Measurements from ENCODE around the gene OGT. TPM values are rescaled to one million over a fixed set of nuclear protein-coding genes. Genes with fewer than 3 reads are reported as not detected.
A peak's percentile ranks its signal among the peaks of the same experiment; 100 is the strongest.
"Not testable (repeated sequence)": the region's sequence is repeated elsewhere in the genome, so short reads cannot be mapped to it uniquely, and the experiment has no call there.

Gene OGT
- total RNA-seq, 4 donors from 2014 or later: 175 to 256 (median 231) TPM

GRCh38 chrX:71510161-71510560 lies 22.7 kb upstream of the OGT start:
- Histone ChIP-seq H3K9me3 (no peaks in the 10 kb centered on the region), H3K4me3 (no peak overlapping the region), H3K4me1 (peaks cover 0 to 4% (median 0%) of the 10 kb centered on the region in 4 donors), H3K27ac (no peak overlapping the region), H3K36me3 (no peaks in the 10 kb centered on the region), H3K27me3 (no peaks in the 10 kb centered on the region)
- TF ChIP-seq POLR2A (IDR thresholded peaks at IDR 0.05) (no peak), EP300 (IDR thresholded peaks at IDR 0.05) (no peak)
- TF ChIP-seq, protein P1, sequence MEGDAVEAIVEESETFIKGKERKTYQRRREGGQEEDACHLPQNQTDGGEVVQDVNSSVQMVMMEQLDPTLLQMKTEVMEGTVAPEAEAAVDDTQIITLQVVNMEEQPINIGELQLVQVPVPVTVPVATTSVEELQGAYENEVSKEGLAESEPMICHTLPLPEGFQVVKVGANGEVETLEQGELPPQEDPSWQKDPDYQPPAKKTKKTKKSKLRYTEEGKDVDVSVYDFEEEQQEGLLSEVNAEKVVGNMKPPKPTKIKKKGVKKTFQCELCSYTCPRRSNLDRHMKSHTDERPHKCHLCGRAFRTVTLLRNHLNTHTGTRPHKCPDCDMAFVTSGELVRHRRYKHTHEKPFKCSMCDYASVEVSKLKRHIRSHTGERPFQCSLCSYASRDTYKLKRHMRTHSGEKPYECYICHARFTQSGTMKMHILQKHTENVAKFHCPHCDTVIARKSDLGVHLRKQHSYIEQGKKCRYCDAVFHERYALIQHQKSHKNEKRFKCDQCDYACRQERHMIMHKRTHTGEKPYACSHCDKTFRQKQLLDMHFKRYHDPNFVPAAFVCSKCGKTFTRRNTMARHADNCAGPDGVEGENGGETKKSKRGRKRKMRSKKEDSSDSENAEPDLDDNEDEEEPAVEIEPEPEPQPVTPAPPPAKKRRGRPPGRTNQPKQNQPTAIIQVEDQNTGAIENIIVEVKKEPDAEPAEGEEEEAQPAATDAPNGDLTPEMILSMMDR (IDR thresholded peaks at IDR 0.05): no peak
- DNase-seq (ENCODE audit: low spot score in 2 of 2): no peak
- WGBS, 2 donors: 86 to 96% methylated on average over 2 of the region's 2 CpGs

GRCh38 chrX:71513731-71514130 lies 19.2 kb upstream of the OGT start:
- peak overlapping the region in 1 of 4 donors; percentile 16 for H3K27ac ChIP-seq
- not testable (repeated sequence) for H3K4me1 ChIP-seq; H3K4me3 ChIP-seq; H3K9me3 ChIP-seq; H3K36me3 ChIP-seq; H3K27me3 ChIP-seq; DNase-seq (ENCODE audit: low spot score in 2 of 2)
- 97 to 100% methylated on average over 4 of the region's 4 CpGs for WGBS, 2 donors

DNA sequence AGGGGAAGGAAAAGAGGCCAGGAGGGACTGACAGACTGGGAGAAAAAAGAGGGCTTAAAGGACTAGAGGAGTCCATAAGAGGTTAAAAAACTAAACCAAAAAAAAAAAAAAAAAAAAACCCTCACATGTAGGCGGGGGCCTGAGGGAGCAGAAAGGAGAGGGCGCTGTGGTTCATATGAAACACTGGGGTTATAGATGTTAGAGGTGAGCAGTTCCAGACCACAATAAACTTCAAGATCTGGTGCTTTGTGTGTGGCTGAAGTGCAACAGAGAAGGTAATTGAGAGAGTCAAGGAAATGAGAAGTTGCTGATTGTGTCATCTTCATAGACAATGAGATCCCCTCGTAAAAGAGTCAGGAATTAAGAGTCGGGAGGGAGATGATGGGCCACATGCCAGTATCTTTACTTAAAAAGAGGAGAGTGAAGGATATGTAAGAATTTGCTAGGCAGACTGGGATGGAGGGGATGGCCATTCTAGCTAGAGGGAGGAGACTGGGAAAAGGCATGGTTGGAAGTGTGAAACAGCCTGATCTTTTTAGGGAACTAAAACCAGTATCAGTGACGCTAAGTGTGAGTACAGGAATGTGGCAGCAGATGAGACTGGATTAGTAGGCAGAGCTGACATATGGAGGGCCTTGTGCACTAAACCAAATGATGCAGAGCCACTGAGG lies 18.4 kb upstream of the OGT start:
- 11 to 35% methylated on average over 5 of the region's 5 CpGs for WGBS, 2 donors
- peak overlapping the region in 2 of 4 donors; percentile 16 to 50 for H3K27ac ChIP-seq
- H3K27me3 ChIP-seq: no peaks in the 10 kb centered on the region
- no peaks in the 10 kb centered on the region for H3K9me3 ChIP-seq
- peaks cover 0 to 5% (median 0%) of the 10 kb centered on the region in 4 donors for H3K4me1 ChIP-seq
- no peaks in the 10 kb centered on the region for H3K36me3 ChIP-seq
- TF ChIP-seq POLR2A (IDR thresholded peaks at IDR 0.05) (no peak), EP300 (IDR thresholded peaks at IDR 0.05) (no peak)
- TF ChIP-seq, protein P1 (IDR thresholded peaks at IDR 0.05): no peak
- DNase-seq (ENCODE audit: low spot score in 2 of 2): no peak
- H3K4me3 ChIP-seq: no peak overlapping the region

GRCh38 chrX:71515038-71515396 lies 17.9 kb upstream of the OGT start:
- no peak for TF ChIP-seq EP300 (IDR thresholded peaks at IDR 0.05)
- peak in 1 of 2 donors; percentile 9 for DNase-seq (ENCODE audit: low spot score in 2 of 2)
- Histone ChIP-seq H3K4me3 (no peak overlapping the region), H3K27me3 (no peaks in the 10 kb centered on the region), H3K27ac (peak overlapping the region in 1 of 4 donors; percentile 50), H3K9me3 (no peaks in the 10 kb centered on the region), H3K4me1 (peaks cover 0 to 5% (median 0%) of the 10 kb centered on the region in 4 donors), H3K36me3 (no peaks in the 10 kb centered on the region)
- 71 to 75% methylated on average over 2 of the region's 2 CpGs for WGBS, 2 donors

DNA sequence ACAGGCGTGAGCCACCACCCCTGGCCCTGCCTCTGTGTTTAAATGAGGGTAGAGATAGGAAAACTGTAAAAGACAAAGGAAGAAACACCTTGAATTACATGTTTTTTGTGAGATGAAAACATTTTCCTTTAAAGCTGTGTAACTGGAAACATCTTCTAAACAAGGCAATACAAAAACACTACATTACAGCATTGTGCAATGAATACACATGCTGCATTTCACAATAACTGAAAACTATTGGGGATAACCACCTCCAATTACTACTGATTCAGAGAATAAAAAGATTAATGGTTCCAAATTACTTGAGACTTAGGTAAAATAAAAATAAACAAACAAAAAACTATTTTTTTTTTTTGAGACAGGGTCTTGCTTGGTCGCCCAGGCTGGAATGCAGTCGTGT lies 7.6 kb upstream of the OGT start:
- DNase-seq (ENCODE audit: low spot score in 2 of 2): no peak
- no peaks in the 10 kb centered on the region for H3K36me3 ChIP-seq
- WGBS, 2 donors: 79 to 98% methylated on average over 3 of the region's 3 CpGs
- H3K4me1 ChIP-seq: no peaks in the 10 kb centered on the region
- TF ChIP-seq EP300 (IDR thresholded peaks at IDR 0.05): no peak
- TF ChIP-seq, protein P1 (IDR thresholded peaks at IDR 0.05): no peak
- no peak for TF ChIP-seq POLR2A (IDR thresholded peaks at IDR 0.05)
- no peaks in the 10 kb centered on the region for H3K27me3 ChIP-seq
- H3K9me3 ChIP-seq: no peaks in the 10 kb centered on the region
- no peak overlapping the region for H3K4me3 ChIP-seq
- H3K27ac ChIP-seq: no peak overlapping the region

- peaks cover 0 to 9% (median 0%) of the 10 kb centered on the region in 4 donors for H3K4me1 ChIP-seq
- DNase-seq (ENCODE audit: low spot score in 2 of 2): peak in 1 of 2 donors; percentile 5
- H3K36me3 ChIP-seq: no peaks in the 10 kb centered on the region
- 1 to 44% methylated on average over 24 to 25 of the region's 25 CpGs for WGBS, 2 donors
- H3K27ac ChIP-seq: peak overlapping the region; percentile 69 to 94 (median 85)
- H3K9me3 ChIP-seq: no peaks in the 10 kb centered on the region
- TF ChIP-seq, protein P1 (IDR thresholded peaks at IDR 0.05): no peak
- no peak for TF ChIP-seq EP300 (IDR thresholded peaks at IDR 0.05)
- TF ChIP-seq POLR2A (IDR thresholded peaks at IDR 0.05): no peak
- peak overlapping the region; percentile 18 to 76 (median 46) for H3K4me3 ChIP-seq
- no peaks in the 10 kb centered on the region for H3K27me3 ChIP-seq
Measured at GRCh38 chrX:71532078-71532752, 689 bp upstream of the OGT start.

Data from tibial nerve (tissue), 4 donors.